HG03460 (cell line): Measurements from ENCODE around the gene MEGF8.

Experiments
- ATAC-seq: cut with Tn5 transposase; IDR thresholded peaks from one replicate; pipeline ENCODE4 v1.9.1; 2021; ENCODE audit not compliant: unreplicated experiment

The MEGF8 gene

DNA sequence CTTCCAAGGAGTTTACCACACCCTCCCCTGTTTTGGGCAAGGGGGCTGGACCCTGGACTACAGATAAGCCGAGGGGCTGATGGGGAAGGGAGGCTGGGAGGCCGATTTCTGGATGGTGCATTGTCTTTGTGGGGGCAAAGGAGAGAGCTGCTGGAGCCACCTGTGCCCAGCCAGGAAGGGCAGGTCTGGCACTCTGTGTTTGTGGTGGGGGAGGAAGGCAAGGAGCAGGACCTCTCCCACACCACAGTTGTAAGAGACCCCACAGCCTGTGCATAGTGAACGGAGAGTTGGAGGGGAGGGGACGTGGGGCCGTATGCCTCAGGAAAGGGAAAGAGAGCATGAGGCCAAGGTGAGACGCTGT lies 39.5 kb upstream of the MEGF8 start:
- no peak for ATAC-seq

DNA sequence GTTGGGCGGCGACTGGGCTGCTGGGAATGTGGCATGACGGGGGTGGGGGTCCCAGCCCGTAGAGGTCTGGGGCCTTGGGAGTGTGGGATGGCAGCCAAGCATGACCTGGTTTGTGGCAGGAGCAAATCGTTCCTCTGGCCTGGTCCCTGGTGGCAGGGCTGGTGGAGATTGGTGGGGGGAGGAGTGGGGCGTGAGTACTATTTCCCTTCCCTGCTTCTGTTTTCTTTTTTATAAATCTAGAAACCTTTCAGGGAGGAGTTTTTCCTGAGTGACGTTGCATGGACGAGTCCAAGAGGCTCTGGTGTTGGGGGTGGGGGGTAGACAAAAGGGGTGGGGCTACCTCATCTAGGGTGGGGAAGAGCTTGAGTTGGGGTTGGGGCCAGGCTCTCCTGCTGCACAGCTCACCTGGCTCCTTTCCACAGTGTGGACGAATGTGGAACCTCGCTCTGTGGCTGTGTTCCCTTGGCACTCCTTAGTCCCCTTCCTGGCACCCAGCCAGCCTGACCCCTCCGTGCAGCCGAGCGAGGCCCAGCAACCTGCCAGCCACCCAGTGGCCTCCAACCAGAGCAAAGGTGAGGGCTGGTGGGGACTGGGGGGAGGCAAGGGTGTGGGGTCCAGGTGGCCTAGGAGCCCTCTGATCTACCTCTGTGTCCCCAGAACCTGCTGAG lies 39.0 kb upstream of the MEGF8 start:
- ATAC-seq: no peak

DNA sequence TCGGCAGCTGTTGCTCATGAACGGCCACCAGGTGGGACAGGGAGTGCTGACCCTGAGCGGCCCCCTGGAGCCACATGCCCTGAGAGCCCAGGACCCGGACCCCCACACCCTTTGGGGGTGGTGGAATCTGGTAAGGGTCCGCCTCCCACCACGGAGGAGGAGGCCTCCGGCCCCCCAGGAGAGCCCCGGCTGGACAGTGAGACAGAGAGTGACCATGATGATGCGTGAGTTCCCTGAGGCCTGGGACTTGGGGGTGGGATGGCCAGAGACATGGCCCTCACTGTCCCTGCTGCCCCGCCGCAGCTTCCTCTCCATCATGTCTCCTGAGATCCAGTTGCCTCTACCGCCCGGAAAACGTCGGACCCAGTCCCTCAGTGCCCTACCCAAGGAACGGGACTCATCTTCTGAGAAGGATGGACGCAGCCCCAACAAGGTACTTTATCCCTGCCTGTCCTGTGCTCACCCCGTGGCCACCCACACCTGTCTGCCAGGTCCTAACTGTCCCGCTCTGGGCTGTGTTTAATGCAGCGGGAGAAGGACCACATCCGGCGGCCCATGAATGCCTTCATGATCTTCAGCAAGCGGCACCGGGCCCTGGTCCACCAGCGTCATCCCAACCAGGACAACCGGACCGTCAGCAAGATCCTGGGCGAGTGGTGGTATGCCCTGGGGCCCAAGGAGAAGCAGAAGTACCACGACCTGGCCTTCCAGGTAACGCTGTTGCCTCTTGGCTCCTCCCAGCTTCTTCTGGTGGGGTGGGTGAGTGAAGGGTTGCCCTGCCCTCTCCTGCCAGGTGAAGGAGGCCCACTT lies 38.2 kb upstream of the MEGF8 start:
- ATAC-seq: no peak

DNA sequence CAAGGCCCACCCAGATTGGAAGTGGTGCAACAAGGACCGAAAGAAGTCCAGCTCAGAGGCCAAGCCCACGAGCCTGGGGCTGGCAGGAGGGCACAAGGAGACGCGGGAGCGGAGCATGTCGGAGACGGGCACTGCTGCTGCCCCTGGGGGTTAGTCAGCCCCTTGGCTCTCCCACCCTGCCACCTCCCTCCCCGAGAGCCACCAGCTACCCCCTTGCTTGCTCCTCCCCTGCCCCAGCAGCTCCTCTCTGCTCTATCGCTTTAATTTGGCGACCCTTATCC lies 37.7 kb upstream of the MEGF8 start:
- ATAC-seq: no peak

DNA sequence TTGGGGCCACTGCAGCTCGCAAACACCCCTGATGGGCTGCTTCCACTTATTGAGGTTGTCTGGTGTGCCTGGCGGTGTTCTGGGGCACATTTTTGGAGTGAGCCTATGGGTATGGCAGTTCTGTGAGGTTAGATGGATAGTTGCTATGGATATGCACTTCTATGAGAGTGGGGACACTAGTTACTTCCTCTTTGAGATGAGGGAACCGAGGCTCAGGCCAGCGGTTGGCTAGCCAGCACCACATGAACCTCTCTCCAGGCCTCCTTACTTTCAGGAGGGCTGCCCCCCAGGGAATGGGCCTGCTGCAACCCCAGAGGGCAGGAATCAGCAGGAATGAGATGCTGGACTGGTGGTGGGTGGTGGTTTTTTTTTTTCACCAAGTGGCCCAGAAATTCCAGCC lies 37.0 kb upstream of the MEGF8 start:
- no peak for ATAC-seq

DNA sequence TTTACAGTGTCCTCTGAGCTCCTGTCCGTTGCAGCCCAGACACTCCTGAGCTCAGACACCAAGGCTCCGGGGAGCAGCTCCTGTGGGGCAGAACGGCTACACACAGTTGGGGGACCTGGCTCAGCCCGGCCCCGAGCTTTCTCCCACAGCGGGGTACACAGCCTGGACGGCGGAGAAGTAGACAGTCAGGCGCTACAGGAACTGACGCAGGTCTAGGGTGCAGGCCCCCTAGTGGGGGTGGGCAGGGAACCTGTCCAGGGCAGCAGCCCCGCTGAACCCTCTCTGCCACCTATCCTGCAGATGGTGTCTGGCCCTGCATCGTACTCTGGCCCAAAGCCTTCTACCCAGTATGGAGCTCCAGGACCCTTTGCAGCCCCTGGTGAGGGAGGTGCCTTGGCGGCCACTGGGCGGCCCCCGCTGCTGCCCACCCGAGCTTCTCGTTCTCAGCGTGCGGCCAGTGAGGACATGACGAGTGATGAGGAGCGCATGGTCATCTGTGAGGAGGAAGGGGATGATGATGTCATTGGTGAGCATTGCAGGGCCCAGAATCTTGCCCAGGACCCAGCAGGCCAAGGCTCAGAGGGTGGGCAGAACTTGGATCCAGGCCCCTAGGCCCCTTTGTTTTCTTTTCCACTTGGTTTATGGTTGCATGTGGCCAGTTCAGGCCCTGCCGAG lies 36.4 kb upstream of the MEGF8 start:
- no peak for ATAC-seq

DNA sequence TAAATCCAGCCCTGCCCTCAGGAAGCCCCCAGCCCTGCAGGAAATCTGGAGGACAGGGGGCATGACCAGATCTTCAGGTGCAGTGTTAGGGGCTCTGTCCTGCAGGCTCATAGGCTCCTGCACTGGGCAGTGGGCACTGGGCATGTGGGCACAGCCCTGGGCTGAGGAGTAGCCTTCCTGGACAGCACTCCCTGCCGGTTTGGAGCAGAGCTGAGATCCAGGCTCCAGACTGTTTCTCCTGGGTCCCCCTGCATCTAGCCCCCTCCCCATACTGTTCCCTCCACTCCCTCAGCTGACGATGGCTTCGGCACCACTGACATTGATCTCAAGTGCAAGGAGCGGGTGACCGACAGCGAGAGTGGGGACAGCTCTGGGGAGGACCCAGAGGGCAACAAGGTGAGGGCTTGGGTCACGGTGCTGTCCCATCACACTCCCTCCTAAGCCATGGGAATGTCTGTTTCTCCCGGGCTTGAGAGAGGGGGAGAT lies 35.8 kb upstream of the MEGF8 start:
- ATAC-seq: no peak

DNA sequence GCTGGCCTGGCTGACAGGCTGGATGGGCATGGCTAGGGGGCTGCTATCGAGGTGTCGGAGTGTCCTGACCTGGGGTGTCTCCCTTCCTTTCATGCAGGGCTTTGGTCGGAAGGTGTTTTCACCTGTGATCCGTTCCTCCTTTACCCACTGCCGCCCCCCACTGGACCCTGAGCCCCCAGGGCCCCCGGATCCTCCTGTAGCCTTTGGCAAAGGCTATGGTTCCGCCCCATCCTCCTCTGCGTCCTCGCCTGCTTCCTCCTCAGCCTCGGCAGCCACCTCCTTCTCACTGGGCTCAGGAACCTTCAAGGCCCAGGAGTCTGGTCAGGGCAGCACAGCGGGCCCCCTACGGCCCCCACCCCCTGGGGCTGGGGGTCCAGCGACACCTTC lies 35.3 kb upstream of the MEGF8 start:
- ATAC-seq: no peak

DNA sequence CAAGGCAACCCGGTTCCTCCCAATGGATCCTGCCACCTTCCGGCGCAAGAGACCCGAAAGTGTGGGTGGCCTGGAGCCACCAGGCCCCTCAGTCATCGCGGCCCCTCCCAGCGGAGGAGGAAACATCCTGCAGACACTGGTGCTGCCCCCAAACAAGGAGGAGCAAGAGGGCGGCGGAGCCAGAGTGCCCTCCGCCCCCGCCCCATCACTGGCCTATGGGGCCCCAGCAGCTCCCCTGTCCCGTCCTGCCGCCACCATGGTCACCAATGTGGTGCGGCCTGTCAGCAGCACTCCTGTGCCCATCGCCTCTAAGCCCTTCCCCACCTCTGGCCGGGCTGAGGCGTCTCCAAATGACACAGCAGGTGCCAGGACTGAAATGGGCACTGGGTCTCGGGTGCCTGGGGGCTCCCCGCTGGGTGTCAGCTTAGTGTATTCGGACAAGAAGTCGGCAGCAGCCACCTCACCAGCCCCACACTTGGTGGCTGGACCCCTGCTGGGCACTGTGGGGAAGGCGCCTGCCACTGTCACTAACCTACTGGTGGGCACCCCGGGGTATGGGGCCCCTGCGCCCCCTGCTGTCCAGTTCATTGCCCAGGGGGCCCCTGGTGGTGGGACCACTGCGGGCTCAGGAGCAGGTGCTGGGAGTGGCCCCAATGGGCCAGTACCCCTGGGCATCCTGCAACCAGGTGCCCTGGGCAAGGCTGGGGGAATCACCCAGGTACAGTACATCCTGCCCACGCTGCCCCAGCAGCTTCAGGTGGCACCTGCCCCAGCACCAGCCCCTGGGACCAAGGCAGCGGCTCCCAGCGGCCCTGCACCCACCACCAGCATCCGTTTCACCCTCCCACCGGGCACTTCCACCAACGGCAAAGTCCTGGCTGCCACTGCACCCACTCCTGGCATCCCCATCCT lies 34.7 kb upstream of the MEGF8 start:
- no peak for ATAC-seq

DNA sequence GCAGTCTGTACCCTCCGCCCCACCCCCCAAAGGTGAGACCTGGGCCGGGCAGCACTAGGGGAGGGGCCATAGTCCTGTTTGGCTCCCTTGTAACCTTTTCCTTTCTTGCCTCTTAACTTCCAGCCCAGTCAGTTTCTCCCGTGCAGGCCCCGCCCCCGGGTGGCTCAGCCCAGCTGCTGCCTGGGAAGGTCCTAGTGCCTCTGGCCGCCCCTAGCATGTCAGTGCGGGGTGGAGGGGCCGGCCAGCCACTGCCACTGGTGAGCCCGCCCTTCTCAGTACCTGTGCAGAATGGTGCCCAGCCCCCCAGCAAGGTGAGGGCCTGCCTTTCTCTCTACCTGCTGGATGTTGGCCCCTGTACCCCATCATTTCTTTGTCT lies 34.0 kb upstream of the MEGF8 start:
- no peak for ATAC-seq

DNA sequence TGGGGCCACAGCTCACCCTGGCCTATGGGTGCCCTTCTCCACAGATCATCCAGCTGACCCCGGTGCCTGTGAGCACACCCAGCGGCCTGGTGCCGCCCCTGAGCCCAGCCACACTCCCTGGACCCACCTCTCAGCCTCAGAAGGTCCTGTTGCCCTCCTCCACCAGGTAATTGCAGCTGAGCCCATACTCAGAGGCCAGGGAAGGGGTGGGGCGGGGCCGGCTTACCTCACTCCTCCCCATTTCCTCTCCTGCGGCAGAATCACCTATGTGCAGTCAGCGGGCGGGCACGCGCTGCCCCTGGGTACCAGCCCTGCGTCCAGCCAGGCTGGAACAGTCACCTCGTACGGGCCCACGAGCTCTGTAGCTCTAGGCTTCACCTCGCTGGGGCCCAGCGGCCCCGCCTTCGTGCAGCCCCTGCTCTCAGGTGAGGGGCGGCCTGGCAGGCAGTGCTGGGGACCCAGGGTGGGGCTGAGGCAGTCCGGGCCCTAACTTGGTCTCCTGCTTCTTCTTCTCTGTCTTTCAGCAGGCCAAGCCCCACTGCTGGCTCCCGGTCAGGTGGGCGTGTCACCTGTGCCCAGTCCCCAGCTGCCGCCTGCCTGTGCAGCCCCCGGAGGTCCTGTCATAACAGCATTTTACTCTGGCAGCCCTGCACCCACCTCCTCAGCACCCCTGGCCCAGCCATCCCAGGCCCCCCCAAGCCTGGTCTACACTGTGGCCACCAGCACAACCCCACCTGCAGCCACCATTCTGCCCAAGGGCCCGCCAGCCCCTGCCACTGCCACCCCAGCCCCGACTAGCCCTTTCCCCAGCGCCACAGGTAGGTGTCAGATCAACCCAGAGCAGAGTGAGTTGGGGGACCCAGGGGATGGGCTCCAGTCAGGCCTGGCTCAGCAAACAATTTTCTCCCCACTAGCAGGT lies 33.1 kb upstream of the MEGF8 start:
- no peak for ATAC-seq

DNA sequence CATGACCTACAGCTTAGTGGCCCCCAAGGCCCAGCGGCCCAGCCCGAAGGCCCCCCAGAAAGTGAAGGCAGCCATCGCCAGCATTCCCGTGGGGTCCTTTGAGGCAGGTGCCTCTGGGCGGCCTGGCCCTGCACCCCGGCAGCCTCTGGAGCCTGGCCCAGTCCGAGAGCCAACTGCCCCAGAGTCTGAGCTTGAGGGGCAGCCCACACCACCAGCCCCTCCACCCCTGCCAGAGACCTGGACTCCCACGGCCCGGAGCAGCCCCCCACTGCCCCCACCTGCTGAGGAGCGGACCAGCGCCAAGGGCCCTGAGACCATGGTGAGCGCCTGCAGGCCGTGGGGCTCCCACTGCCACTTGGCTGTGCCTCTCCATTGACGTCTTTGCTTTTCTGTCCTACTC lies 32.5 kb upstream of the MEGF8 start:
- no peak for ATAC-seq

DNA sequence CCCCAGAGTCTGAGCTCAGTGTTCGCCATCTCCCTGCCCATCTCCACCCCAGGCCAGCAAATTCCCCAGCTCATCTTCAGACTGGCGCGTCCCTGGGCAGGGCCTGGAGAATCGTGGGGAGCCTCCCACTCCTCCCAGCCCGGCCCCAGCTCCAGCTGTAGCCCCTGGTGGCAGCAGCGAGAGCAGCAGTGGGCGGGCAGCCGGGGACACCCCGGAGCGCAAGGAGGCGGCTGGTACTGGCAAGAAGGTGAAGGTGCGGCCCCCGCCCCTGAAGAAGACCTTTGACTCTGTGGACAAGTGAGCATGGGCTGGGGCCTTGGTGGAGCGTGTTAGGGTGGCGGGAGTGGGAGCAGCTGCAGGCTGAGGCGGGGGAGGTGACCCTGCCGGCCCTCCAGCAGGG lies 31.9 kb upstream of the MEGF8 start:
- ATAC-seq: no peak

DNA sequence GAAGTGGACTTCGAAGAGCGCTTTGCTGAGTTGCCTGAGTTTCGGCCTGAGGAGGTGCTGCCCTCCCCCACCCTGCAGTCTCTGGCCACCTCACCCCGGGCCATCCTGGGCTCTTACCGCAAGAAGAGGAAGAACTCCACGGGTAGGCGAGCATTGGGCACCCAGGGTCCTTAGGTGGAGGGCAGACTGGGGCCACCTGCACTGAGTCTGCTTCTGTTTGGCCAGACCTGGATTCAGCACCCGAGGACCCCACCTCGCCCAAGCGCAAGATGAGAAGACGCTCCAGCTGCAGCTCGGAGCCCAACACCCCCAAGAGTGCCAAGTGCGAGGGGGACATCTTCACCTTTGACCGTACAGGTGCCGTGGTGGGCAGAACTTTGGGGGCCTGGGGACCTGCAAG lies 31.5 kb upstream of the MEGF8 start:
- no peak for ATAC-seq

DNA sequence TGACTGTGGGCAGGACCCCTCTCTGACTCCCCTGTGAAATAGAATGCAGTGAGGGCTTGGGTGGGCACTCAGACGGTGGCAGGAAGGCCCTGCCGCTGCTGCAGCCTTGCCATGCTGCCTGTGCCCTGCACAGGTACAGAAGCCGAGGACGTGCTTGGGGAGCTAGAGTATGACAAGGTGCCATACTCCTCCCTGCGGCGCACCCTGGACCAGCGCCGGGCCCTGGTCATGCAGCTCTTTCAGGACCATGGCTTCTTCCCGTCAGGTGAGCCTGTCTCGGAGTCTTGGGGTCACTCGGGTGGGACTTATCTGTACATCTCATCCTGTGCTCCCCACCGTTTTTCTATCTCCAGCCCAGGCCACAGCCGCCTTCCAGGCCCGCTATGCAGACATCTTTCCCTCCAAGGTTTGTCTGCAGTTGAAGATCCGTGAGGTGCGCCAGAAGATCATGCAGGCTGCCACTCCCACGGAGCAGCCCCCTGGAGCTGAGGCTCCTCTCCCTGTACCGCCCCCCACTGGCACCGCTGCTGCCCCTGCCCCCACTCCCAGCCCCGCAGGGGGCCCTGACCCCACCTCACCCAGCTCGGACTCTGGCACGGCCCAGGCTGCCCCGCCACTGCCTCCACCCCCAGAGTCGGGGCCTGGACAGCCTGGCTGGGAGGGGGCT lies 30.8 kb upstream of the MEGF8 start:
- no peak for ATAC-seq

DNA sequence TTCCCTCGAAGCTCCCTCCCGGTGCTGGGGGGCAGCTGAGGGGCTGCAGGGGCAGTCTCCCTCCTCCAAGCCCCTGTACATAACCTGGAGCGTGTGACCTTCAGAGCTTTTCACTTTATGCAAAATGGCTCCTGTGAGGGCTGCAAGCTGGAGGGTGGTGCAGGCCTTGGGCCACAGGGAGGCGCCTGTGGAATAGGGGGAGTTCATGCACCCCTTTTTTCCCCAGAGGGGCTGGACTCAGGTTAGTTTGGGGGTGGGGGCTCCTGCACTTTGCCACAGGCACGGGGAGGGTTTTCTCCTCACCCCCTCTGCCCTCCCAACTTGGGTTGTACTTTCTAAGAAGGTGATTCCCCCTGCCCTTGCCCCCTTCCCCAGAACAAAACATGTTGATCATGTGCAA lies 30.1 kb upstream of the MEGF8 start:
- ATAC-seq: no peak

DNA sequence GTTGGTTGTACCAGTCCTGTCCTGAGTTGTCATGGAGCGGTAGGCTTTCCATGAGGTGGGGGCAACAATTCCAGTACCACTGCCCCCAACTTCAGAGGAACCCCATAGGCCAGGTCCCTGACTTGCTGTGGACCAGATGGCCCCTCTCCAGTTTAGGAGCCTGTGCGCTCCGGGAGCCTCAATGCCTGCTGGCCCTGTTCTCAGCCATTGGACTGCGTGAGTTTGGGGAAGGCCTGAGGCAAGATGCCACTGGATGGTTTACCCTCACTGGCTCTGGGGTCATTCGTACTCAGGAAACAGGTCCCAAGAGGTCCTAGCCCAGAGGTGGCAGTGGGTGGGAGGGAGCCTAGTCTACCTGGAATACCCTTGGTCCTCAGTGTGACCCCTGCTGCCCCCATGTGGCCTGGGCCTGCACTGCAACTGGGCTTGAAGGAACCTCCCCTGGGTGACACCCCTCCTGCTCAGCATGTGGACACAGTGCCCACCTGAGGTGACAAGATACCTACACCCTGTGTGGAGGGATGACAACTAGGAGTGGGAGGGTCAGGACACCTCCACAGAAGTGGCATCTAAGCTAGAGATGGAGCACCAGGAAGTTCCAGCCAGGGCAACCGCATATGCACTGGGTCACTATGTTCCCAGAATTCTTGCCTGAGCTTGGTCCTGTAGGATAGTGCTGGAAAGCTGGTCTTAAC lies 29.5 kb upstream of the MEGF8 start:
- ATAC-seq: peak; percentile 51

DNA sequence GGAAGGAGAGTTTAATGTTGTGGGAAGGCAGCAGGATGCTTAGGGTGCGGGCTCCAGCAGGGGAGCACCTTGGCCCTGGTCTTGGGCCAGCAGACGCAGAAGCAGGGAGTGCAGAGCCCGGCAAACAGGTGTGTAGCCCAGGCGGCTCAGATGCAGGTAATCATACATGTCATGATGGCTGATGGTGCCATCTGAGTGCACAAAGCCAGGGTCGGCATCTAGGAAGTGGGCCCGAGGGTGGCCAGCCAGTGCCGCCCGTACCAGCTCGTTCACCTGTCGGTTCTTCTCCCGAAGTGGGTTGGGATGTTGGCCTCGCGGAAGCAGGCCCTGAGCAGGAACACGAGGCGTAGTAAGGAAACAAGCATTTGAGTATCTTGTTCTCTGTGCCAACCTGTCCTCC lies 28.4 kb upstream of the MEGF8 start:
- no peak for ATAC-seq

DNA sequence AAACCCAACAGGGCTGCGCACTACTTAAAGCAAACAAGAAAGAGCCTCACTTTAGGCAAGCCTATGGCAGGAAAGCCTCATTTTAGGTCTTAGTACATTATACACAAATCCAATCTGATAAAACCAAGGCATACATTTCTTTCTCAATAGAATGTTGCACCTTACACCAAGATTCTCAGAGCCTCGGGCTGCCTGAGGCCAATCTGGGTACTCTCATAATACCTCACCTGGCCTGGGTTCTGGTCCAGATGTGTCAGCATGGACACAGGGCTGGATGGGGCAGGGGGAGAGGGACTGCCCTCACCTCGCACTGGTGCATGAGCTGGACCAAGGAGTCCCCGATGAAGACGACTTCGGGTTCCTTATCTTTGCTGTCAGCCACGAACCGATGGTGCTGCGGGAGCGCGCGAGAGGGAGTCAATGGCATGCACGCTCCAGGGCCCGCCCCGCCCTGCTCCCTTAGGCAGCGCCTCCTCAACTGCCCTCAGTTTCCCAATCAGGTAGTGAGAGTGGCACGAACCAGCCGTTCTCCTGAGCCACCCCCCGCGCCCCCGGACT lies 23.7 kb upstream of the MEGF8 start, which contains the start of gene PRR19:
Gene PRR19 (plus strand): TSS at position 487 of the 558 bp plus-strand sequence. CDS start 7,453 bp downstream, outside the sequence.
- ATAC-seq: no peak
